Uterus (tissue), 4 donors: Measurements from ENCODE around the gene GPAM. TPM values are rescaled to one million over a fixed set of nuclear protein-coding genes. Genes with fewer than 3 reads are reported as not detected.

ENCODE experiments used
- DNase-seq, 2 donors: peaks; one replicate each; pipeline ENCODE4 v3.0.0-alpha.2; 2019 to 2020
- H3K27ac ChIP-seq, 2 donors: fragments of 200-600 bp; sonication (generic); 1 replicate in 1 of 2; 2 replicates in 1 of 2; pipeline ENCODE4 v1.5.1; 2016 to 2018
- H3K27me3 ChIP-seq, 2 donors: fragments of 200-600 bp; sonication (generic); one replicate each; pipeline ENCODE4 v1.5.1; 2018 to 2019; ENCODE audit warnings: control low read depth in 1 of 2
- H3K36me3 ChIP-seq, 2 donors: fragments of 200-600 bp; sonication (generic); one replicate each; pipeline ENCODE4 v1.5.1; 2019; ENCODE audit warnings: control low read depth in 1 of 2
- H3K4me1 ChIP-seq, 2 donors: fragments of 200-600 bp; sonication (generic); one replicate each; pipeline ENCODE4 v1.5.1; 2018 to 2019; ENCODE audit warnings: control low read depth in 1 of 2
- H3K4me3 ChIP-seq, 2 donors: fragments of 200-600 bp; sonication (generic); 1 replicate in 1 of 2; 2 replicates in 1 of 2; pipeline ENCODE4 v1.5.1; 2018 to 2019; ENCODE audit warnings: mild to moderate bottlenecking in 1 of 2
- H3K9me3 ChIP-seq, 2 donors: fragments of 200-600 bp; sonication (generic); one replicate each; pipeline ENCODE4 v1.5.1; 2019; ENCODE audit warnings: control low read depth in 1 of 2
- POLR2A ChIP-seq, 2 donors: fragments of 450-650 bp; IDR thresholded peaks; one replicate each; pipeline ENCODE4 v1.6.1; 2016; ENCODE audit warnings: antibody characterized with exemption in 2 of 2, mild to moderate bottlenecking in 1 of 2, moderate library complexity in 1 of 2
- intact Hi-C: fragments of 100-400 bp; cut with DNase I; formaldehyde crosslinking; loops from one replicate; pipeline ENCODE4 v1.15.1; 2023; ENCODE audit warnings: low total_unique reads
- total RNA-seq, 4 donors: library from RNA; depleted of rRNA in 3 of 4; stranded (reverse); fragments of >200 nt in 3 of 4; gene quantifications; one replicate each; pipeline versions ENCODE4 v1.1.0 to v1.2.4, GENCODE V29; 2014 to 2023
- TF ChIP-seq, protein P1 (sequence below), 4 experiments: fragments of 200-600 bp in 2 of 4; fragments of 450-650 bp in 2 of 4; sonication (generic) in 2 of 4; IDR thresholded peaks; one replicate each; pipeline ENCODE4 v1.5.1; 2016 to 2019; ENCODE audit warnings: antibody characterized with exemption in 4 of 4, mild to moderate bottlenecking in 2 of 4, moderate library complexity in 1 of 4
- donor health status: DM: yes; HTN: yes; CAD: no.

GPAM gene
- total RNA-seq, 4 donors from 2014 or later, result 4.6 to 28.6 (median 7.7) TPM

DNA sequence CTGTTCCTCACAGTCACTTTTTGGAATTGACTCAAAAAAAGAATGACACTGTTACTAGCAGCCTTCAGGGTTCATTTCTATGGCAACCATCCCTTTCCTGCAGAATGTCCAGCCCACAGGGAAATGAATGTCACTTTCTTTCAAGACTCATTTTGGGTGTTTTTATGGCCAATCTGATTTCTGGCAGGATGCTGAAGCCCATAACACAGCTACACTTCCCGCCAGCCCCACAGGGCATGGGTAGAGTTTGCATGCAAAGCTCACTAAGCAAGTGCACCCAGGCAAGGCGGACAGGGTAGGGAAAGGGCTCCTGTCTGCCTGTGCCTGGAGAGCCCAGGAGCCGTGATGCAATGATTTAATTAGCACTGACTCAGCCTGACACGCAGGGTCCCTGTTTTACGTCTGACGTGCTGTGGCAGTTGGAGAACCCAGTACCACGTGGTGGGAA, 26.1 kb upstream of the GPAM start:
- no peaks in the 10 kb centered on the region for H3K27me3 ChIP-seq
- H3K9me3 ChIP-seq, result no peaks in the 10 kb centered on the region
- H3K4me3 ChIP-seq, result no peak overlapping the region
- DNase-seq, result no peak
- no peaks in the 10 kb centered on the region for H3K36me3 ChIP-seq
- intact Hi-C loops, result no loop called here
- H3K27ac ChIP-seq, result no peak overlapping the region
- no peaks in the 10 kb centered on the region for H3K4me1 ChIP-seq
- TF ChIP-seq POLR2A (IDR thresholded peaks at IDR 0.05), result no peak
- TF ChIP-seq, protein P1, sequence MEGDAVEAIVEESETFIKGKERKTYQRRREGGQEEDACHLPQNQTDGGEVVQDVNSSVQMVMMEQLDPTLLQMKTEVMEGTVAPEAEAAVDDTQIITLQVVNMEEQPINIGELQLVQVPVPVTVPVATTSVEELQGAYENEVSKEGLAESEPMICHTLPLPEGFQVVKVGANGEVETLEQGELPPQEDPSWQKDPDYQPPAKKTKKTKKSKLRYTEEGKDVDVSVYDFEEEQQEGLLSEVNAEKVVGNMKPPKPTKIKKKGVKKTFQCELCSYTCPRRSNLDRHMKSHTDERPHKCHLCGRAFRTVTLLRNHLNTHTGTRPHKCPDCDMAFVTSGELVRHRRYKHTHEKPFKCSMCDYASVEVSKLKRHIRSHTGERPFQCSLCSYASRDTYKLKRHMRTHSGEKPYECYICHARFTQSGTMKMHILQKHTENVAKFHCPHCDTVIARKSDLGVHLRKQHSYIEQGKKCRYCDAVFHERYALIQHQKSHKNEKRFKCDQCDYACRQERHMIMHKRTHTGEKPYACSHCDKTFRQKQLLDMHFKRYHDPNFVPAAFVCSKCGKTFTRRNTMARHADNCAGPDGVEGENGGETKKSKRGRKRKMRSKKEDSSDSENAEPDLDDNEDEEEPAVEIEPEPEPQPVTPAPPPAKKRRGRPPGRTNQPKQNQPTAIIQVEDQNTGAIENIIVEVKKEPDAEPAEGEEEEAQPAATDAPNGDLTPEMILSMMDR (IDR thresholded peaks at IDR 0.05), result no peak

DNA sequence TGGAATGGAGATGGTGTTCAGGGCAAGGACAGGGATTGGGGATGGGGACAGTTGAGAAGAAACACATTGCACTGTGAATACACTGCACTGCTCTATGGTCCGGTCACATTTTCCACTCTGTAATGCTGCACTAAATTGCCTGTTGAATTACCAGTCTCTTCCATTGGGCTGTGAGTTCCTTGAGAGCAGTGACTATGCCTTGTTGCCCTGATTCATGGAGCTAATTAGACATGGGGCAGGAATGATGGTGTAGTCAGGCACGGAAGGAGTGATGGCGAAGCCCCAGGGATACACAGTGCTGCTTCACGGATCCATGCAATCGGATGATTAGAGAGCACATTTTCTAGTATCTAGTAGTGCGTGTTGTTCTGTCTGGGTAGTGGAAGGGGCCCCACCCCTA, 25.4 kb upstream of the GPAM start:
- Histone ChIP-seq H3K27ac (no peak overlapping the region), H3K27me3 (no peaks in the 10 kb centered on the region), H3K36me3 (no peaks in the 10 kb centered on the region), H3K9me3 (no peaks in the 10 kb centered on the region), H3K4me3 (no peak overlapping the region), H3K4me1 (no peaks in the 10 kb centered on the region)
- no peak for DNase-seq
- TF ChIP-seq, protein P1 (IDR thresholded peaks at IDR 0.05), result no peak
- no peak for TF ChIP-seq POLR2A (IDR thresholded peaks at IDR 0.05)
- intact Hi-C loops, result no loop called here

DNA sequence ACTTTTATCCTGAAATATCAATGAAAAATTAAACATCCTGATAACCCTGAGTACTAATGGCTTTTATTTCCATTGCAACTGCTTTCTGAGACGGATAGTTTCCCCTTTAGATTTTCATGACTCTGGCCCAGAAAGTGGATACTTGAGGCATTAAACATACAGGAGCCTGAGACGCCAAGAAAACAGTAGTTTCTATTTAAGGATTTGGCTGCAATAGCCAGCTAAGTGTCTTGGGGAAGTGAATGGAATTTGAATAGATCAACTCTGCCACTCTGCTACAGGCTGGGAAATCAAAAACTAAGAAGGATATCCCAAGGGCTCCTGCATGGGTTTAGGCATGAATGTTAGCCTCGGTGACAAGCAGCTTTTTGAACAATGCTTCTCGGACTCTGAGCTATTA, 24.7 kb upstream of the GPAM start:
- no peaks in the 10 kb centered on the region for H3K27me3 ChIP-seq
- H3K36me3 ChIP-seq, result no peaks in the 10 kb centered on the region
- DNase-seq, result no peak
- intact Hi-C loops, result no loop called here
- no peaks in the 10 kb centered on the region for H3K4me1 ChIP-seq
- TF ChIP-seq, protein P1 (IDR thresholded peaks at IDR 0.05), result no peak
- TF ChIP-seq POLR2A (IDR thresholded peaks at IDR 0.05), result no peak
- no peak overlapping the region for H3K27ac ChIP-seq
- H3K9me3 ChIP-seq, result no peaks in the 10 kb centered on the region
- H3K4me3 ChIP-seq, result no peak overlapping the region

DNA sequence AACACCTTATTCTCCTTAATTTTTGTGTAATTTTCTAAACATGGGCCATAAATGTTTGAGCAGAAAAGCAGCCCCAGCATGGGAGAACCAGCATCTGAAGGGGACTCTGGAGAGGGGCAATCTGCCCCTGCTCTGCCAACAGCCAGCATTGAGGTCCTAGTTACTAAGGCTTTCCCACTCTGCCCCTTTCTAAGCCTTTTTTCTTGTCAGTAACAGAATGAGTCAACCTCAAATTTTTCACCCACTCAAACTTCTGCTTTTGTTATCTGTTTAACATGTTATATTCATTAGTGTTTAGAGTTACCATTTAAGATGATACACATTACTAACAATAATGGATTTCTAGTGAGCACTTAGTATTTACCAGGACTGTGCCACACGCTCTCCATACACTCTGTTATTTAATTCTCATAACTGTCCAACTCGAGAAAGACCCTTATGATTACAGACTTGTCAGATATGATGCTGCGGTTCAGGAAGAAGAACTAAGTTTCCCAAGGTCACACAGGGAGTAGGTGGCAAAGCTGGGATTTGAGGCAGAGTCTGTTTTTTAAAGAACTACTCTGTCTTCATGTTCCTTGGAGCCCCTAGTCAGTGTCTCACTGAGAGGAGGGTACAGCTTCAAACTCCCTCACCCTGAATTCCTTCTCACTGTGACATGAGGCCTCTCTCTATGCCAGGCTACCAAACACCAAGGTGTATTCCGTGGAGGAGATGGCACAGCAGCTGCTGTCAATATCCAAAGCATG, 19.9 kb upstream of the GPAM start:
- intact Hi-C loops, result no loop called here
- Histone ChIP-seq H3K4me1 (peaks cover 0 to 3% of the 10 kb centered on the region in 2 donors), H3K27ac (no peak overlapping the region), H3K27me3 (no peaks in the 10 kb centered on the region), H3K9me3 (no peaks in the 10 kb centered on the region), H3K4me3 (no peak overlapping the region), H3K36me3 (no peaks in the 10 kb centered on the region)
- no peak for DNase-seq
- TF ChIP-seq, protein P1 (IDR thresholded peaks at IDR 0.05), result no peak

DNA sequence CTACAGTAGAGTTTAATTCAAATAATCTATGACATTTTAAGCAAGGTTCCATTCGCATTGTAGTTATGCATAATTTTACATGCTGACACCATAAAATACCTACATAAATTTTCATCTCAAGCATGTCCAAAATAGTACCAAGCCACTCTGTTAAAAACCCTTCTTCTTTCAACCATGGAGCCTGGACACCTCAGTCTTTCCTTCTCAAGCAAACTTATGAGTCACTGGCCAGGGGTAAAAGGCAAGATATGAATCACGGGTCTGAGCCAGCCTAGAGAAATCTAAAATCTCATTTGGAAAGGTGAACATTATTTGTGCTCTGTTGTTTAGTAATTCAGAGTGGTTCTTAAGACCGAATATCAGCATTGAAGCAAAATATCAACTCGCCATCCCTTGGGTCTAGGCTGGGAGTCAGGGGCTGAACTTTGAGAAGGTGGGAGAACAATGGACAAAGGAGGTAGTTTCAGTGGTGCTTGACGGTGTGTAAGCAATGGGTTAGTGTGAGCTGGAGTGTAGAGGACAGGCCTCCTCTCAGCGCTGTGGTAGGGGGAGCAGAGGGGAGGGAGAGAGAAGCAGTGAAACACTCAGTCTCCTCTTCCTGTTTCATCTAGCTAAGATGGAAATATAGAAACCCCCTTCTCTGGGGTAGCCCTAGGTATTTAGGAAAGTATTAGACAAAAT, 19.1 kb upstream of the GPAM start:
- TF ChIP-seq POLR2A (IDR thresholded peaks at IDR 0.05), result no peak
- TF ChIP-seq, protein P1 (IDR thresholded peaks at IDR 0.05), result no peak
- Histone ChIP-seq H3K4me3 (no peak overlapping the region), H3K27ac (no peak overlapping the region), H3K4me1 (peaks cover 0 to 3% of the 10 kb centered on the region in 2 donors), H3K9me3 (no peaks in the 10 kb centered on the region), H3K36me3 (no peaks in the 10 kb centered on the region), H3K27me3 (no peaks in the 10 kb centered on the region)
- intact Hi-C loops, result no loop called here
- no peak for DNase-seq
